BLaER1 (cell line): ENCODE measurements around the gene BST1.

Experiments used
- H3K27ac ChIP-seq: shearing (Covaris generic); formaldehyde crosslinking; 2 replicates; pipeline ENCODE4 v1.8.1; 2022
- H3K27me3 ChIP-seq: shearing (Covaris generic); formaldehyde crosslinking; 2 replicates; pipeline ENCODE4 v1.8.1; 2022
- H3K36me3 ChIP-seq: shearing (Covaris generic); formaldehyde crosslinking; 2 replicates; pipeline ENCODE4 v1.8.1; 2022
- H3K4me1 ChIP-seq: shearing (Covaris generic); formaldehyde crosslinking; 2 replicates; pipeline ENCODE4 v1.8.1; 2022
- H3K4me2 ChIP-seq: shearing (Covaris generic); formaldehyde crosslinking; 2 replicates; pipeline ENCODE4 v1.8.1; 2022
- H3K4me3 ChIP-seq: shearing (Covaris generic); formaldehyde crosslinking; 2 replicates; pipeline ENCODE4 v1.8.1; 2022
- H3K9ac ChIP-seq: shearing (Covaris generic); formaldehyde crosslinking; 2 replicates; pipeline ENCODE4 v1.8.1; 2022
- H3K9me3 ChIP-seq: shearing (Covaris generic); formaldehyde crosslinking; 2 replicates; pipeline ENCODE4 v1.8.1; 2022
- H4K20me1 ChIP-seq: shearing (Covaris generic); formaldehyde crosslinking; 2 replicates; pipeline ENCODE4 v1.8.1; 2022
- Cebpa-rat ChIP-seq: shearing (Covaris generic); IDR thresholded peaks from 2 replicates; pipeline ENCODE4 v1.8.1; 2022

BST1 gene

DNA sequence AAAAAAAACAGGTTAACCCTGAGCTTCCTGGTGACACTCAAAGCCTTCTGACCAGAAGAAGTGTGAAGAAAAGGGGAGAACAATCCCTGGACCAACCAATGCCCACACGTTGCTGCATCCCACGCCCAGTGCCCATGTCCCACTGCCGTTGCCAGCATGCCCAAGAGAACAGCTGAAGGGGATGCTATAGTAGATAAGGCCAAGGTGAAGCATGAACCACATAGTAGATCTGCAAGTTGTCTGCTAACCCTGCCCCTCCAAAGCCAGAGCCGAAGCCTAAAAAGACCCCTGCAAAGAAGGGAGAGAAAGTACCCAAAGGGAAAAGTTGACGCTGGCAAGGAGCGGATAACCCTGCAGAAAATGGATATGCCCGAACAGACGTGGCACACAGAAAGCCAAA, 64.0 kb downstream of the BST1 start:
- H3K9ac ChIP-seq = peak overlapping the region; percentile 36; the same call in 1 of the 2 replicates
- peak overlapping the region; percentile 85 for H3K27ac ChIP-seq
- no peak overlapping the region; the same call in 1 of the 2 replicates for H3K4me3 ChIP-seq
- H3K27me3 ChIP-seq = no peaks in the 10 kb centered on the region
- H3K9me3 ChIP-seq = peaks cover 5% of the 10 kb centered on the region; the same call in 1 of the 2 replicates
- TF ChIP-seq Cebpa-rat = no peak
- peaks cover 73% of the 10 kb centered on the region for H3K4me1 ChIP-seq
- H4K20me1 ChIP-seq = no peaks in the 10 kb centered on the region
- peak overlapping the region; percentile 76 for H3K4me2 ChIP-seq
- peaks cover 20% of the 10 kb centered on the region for H3K36me3 ChIP-seq

- H3K27me3 ChIP-seq = no peaks in the 10 kb centered on the region
- no peak overlapping the region for H3K4me3 ChIP-seq
- no peaks in the 10 kb centered on the region for H4K20me1 ChIP-seq
- no peaks in the 10 kb centered on the region for H3K9me3 ChIP-seq
- H3K9ac ChIP-seq = no peak overlapping the region
- H3K4me2 ChIP-seq = no peak overlapping the region
- H3K27ac ChIP-seq = peak overlapping the region; percentile 1; the same call in 1 of the 2 replicates
- H3K36me3 ChIP-seq = peaks cover 20% of the 10 kb centered on the region
- no peak for TF ChIP-seq Cebpa-rat
- H3K4me1 ChIP-seq = peaks cover 89% of the 10 kb centered on the region
Measured at GRCh38 chr4:15769202-15769601, 66.3 kb downstream of the BST1 start.

- Histone ChIP-seq H3K9me3 (no peaks in the 10 kb centered on the region), H3K4me1 (peaks cover 89% of the 10 kb centered on the region), H3K36me3 (peaks cover 20% of the 10 kb centered on the region), H3K9ac (no peak overlapping the region), H3K27me3 (no peaks in the 10 kb centered on the region), H3K4me3 (no peak overlapping the region), H4K20me1 (no peaks in the 10 kb centered on the region), H3K27ac (peak overlapping the region; percentile 57), H3K4me2 (peak overlapping the region; percentile 50)
- TF ChIP-seq Cebpa-rat = no peak
Measured at GRCh38 chr4:15771216-15772058, 68.6 kb downstream of the BST1 start.

DNA sequence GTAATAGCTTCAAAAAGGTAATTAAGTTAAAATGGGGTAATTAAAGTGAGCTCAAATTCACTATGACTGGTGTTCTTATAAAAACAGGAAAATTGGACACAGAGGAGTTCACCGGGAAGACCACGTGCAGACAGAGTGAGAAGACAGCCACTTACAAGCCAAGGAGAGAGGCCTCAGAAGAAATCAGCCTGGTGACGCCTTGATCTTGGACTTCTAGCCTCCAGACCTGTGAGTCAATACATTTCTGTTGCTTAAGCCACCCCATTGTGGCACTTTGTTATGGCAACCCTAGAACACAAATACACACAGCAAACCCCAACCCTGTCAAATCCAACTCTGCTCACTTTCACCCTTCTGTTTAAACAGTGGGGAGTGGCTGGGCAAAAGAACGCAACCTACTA, 71.2 kb downstream of the BST1 start:
- Histone ChIP-seq H3K4me1 (peaks cover 82% of the 10 kb centered on the region), H3K4me2 (0 out of 2 replicates have a peak overlapping the region, but pooled peaks have one; percentile 0), H3K4me3 (no peak overlapping the region), H3K27ac (no peak overlapping the region), H4K20me1 (no peaks in the 10 kb centered on the region), H3K27me3 (no peaks in the 10 kb centered on the region), H3K9me3 (no peaks in the 10 kb centered on the region), H3K36me3 (peaks cover 16% of the 10 kb centered on the region), H3K9ac (no peak overlapping the region)
- TF ChIP-seq Cebpa-rat = no peak

DNA sequence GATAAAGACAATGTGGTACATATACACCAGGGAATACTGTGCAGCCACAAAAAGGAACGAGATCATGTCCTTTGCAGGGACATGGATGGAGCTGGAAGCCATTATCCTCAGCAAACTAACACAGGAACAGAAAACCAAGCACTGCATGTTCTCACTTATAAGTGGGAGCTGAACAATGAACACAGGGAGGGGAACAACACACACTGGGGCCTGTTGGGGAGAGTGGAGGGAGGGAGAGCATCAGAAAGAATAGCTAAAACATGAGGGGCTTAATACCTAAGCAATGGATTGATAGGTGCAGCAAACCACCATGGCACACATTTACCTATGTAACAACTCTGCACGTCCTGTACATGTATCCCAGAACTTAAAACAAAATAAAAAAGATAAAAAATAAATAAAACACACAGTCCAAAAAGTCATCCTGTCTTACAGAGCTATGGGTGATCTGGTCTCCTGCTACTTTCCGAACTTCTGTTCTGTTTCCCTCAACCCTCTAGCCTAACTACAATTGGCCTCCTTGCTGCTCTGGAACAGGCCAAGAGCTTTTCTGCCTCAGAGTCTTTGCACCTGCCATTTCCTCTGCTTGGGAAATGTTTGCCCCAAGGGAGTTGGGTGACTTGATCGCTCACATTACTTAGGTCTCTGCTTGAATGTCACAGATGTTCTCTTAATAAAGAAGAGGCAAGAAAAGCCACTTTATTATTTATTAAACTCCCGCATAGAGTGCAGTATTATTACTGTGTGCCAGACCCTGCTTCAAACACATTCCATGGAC, 74.2 kb downstream of the BST1 start:
- peaks cover 16% of the 10 kb centered on the region for H3K36me3 ChIP-seq
- peaks cover 8% of the 10 kb centered on the region; the same call in 1 of the 2 replicates for H3K9me3 ChIP-seq
- H3K4me3 ChIP-seq = peak overlapping the region; percentile 90
- no peaks in the 10 kb centered on the region for H3K27me3 ChIP-seq
- peak overlapping the region; percentile 90 for H3K9ac ChIP-seq
- H4K20me1 ChIP-seq = no peaks in the 10 kb centered on the region
- peak overlapping the region; percentile 95 for H3K27ac ChIP-seq
- H3K4me2 ChIP-seq = peak overlapping the region; percentile 83
- peak; percentile 57; the same call in 1 of the 2 replicates for TF ChIP-seq Cebpa-rat
- peaks cover 79% of the 10 kb centered on the region for H3K4me1 ChIP-seq

- Histone ChIP-seq H3K4me1 (peaks cover 79% of the 10 kb centered on the region), H3K27me3 (no peaks in the 10 kb centered on the region)
Measured at GRCh38 chr4:15777697-15778288, 74.9 kb downstream of the BST1 start.

GRCh38 chr4:15778289-15779241, 75.7 kb downstream of the BST1 start, which contains the start of gene CD38:
TSS of gene CD38 (plus strand) at chr4:15778328. CDS start at chr4:15778415, 87 bp downstream.
- peak within 1 kb of the TSS; percentile 95 for H3K27ac ChIP-seq
- H3K4me1 ChIP-seq = peaks cover 77% of the 10 kb centered on the region
- peak within 1 kb of the TSS; percentile 90 for H3K9ac ChIP-seq
- H3K4me3 ChIP-seq = peak within 1 kb of the TSS; percentile 90
- H3K4me2 ChIP-seq = peak within 1 kb of the TSS; percentile 83
- peaks cover 23% of the 10 kb centered on the region for H3K9me3 ChIP-seq
- H4K20me1 ChIP-seq = no peaks in the 10 kb centered on the region
- peaks cover 31% of the 10 kb centered on the region for H3K36me3 ChIP-seq
- no peak for TF ChIP-seq Cebpa-rat
- H3K27me3 ChIP-seq = no peaks in the 10 kb centered on the region

More at GRCh38 chr4:15777697-15778288, 74.9 kb downstream of the BST1 start:
- no peak for TF ChIP-seq Cebpa-rat
- H3K4me3 ChIP-seq = peak overlapping the region; percentile 90
- peak overlapping the region; percentile 95 for H3K27ac ChIP-seq
- H3K4me2 ChIP-seq = peak overlapping the region; percentile 83
- peaks cover 24% of the 10 kb centered on the region for H3K36me3 ChIP-seq
- peak overlapping the region; percentile 90 for H3K9ac ChIP-seq
- H3K9me3 ChIP-seq = peaks cover 15% of the 10 kb centered on the region
- no peaks in the 10 kb centered on the region for H4K20me1 ChIP-seq

- Histone ChIP-seq H3K9me3 (peaks cover 30% of the 10 kb centered on the region), H4K20me1 (no peaks in the 10 kb centered on the region), H3K4me1 (peaks cover 74% of the 10 kb centered on the region), H3K4me3 (peak overlapping the region; percentile 90), H3K36me3 (peaks cover 39% of the 10 kb centered on the region), H3K9ac (peak overlapping the region; percentile 90), H3K27ac (peak overlapping the region; percentile 95), H3K4me2 (peak overlapping the region; percentile 83), H3K27me3 (no peaks in the 10 kb centered on the region)
- TF ChIP-seq Cebpa-rat = no peak
Measured at GRCh38 chr4:15779306-15779705, 76.4 kb downstream of the BST1 start.
